IPS-NIHi11 (cell line): ENCODE data around the gene ARHGDIA.

Source experiments
- DNase-seq: peaks from one replicate; pipeline ENCODE4 v3.0.0; 2012; ENCODE audit warnings: mixed read lengths, low spot score

ARHGDIA gene

DNA sequence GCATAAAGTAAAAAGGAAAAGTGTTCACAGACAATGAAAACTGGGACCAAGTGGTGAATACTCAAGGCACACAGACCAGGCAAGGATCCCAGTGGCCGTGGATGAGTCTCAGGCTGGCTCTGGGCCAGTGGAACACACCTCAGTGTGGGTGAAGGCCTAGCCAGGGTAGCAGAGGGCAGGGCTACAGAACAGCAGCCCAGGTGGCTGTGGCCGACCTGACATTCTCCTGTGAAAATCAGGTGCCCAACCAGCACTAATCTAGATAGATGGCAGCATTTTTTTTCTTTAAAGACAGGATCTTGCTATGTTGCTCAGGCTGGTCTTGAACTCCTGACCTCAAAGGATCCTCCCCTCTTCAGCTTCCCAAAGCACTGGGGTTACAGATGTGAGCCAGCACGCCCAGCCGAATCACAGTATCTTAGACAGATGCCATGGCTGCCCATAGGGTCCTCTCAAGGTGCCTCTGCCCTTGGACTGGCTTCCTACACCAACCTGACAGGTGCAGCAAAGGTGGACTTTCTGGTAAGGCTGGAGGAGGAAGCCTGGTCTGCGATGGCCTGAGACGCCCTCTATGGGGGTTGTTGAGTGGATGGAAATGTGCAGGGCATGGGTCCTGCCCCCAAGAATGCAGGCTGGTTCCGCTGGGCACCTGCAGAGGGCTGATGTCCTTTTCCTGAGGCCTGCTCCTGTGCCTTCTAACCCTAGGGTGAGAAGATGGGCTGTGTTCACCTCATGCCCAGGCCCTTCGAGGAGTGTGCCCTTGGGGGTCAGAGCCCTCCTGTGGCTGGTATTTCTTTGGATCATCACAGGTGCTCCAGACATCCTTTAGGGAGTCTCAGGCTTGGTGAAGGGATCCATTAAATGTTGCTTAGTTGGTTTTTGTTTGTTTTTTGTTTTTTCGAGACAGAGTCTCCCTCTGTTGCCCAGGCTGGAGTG, 7.0 kb downstream of the ARHGDIA start:
- DNase-seq = no peak

DNA sequence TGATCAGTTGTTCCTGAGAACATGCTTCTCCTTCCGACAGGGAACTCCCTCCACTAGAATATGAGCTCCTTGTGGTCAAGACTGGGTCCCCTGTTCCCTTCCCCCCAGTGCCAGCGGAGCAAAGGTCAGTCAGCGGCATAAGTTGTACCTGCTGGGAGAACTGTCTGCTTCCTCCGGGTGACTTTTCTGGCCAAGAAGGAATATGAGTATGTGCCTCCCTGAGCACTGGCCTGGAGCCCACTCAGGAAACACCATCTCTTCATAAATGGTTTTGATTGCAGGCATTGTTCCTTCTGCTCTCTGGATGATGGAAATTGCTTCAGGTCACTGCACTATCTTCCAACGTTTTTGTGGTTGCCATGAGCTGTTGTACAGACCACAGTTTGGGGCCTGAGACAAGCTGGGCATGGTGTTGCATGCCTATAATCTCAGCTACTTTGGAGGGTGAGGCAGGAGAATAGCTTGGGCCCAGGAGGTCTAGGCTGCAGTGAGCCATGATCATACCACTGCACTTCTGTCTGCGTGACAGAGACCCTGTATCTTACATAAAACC, 7.9 kb downstream of the ARHGDIA start:
- no peak for DNase-seq

GRCh38 chr17:81860756-81861568, 10.2 kb downstream of the ARHGDIA start:
- DNase-seq = peak; percentile 99

GRCh38 chr17:81859906-81860755, 11.0 kb downstream of the ARHGDIA start, which contains the start of gene P4HB:
Gene P4HB, minus strand, starts transcription at chr17:81860535. Its CDS starts 64 bp downstream, at chr17:81860471.
- no peak for DNase-seq

- DNase-seq = no peak
These were observed 11.9 kb downstream of the ARHGDIA start for GRCh38 chr17:81858967-81859905.

DNA sequence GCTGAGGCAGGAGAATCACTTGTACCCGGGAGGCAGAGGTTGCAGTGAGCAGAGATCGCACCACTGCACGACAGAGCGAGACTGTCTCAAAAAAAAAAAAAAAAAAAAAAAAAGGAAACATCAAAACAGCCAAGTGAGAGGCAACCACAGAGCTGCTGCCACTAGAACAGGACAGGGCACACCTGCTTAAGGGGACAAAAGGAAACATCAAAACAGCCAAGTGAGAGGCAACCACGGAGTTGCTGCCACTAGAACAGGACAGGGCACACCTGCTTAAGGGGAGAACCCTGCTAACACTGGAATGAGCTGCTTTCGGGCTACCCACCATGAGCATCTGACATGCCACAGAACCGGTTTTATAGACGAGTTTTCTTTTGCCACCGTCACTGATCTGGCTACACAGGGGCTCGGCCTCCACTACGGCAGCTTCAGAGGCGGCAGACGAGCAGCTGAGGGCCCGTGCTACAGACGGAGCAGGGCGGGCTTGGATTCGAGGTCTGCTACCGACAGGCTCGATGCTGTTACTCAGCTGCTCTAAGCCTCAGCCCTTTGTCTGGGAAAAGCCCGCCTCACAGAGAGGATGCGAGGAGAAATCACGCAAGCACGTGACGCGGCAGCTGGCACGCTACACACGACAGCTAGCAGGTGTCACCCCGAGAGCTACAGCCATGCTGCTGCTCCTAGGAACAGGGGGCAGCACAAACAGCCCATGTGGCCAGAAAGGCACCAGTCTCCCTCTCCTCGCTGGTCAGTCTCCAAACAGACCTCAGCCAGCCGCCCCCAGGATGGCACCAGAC, 12.8 kb downstream of the ARHGDIA start:
- no peak for DNase-seq

DNA sequence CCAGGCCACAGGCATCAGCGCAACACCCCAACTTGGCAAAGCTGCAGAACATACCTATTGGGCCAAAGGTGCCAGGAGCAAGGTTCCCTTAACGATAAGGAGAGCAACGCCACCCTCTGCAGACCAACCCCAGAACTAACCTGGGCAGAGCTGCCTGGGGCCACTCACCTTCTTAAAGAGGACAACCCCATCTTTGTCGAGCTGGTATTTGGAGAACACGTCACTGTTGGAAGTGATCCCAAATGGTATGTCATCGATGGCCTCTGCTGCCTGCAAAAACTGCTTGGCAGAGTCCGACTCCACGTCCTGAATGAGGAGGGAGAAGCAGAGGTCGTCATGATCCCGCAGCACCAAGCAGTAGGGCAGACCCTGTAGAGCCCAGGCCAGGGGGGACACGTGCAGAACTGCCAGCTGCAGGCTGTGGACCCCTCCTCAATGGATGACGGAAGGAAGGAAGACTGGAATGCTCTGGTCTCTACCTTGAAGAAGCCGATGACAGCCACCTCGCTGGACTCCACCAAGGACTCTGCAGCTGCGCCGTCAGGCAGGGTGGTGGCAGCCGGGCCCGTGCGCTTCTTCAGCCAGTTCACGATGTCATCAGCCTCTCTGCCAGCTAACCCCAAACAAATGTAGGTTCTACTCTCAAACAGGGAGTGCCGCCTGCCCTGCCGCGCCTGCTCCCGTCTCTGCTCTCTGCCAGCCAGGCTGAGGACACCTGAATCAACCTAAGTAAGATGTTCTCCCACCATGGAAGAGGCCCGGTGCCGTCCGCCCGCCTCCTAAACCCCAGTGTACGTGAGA, 16.0 kb downstream of the ARHGDIA start:
- no peak for DNase-seq

GRCh38 chr17:81852237-81852636, 18.9 kb downstream of the ARHGDIA start:
- no peak for DNase-seq

- DNase-seq = no peak
These were observed 19.7 kb downstream of the ARHGDIA start for GRCh38 chr17:81851423-81851822.

- DNase-seq = no peak
These were observed 21.7 kb downstream of the ARHGDIA start for GRCh38 chr17:81849457-81849856.

DNA sequence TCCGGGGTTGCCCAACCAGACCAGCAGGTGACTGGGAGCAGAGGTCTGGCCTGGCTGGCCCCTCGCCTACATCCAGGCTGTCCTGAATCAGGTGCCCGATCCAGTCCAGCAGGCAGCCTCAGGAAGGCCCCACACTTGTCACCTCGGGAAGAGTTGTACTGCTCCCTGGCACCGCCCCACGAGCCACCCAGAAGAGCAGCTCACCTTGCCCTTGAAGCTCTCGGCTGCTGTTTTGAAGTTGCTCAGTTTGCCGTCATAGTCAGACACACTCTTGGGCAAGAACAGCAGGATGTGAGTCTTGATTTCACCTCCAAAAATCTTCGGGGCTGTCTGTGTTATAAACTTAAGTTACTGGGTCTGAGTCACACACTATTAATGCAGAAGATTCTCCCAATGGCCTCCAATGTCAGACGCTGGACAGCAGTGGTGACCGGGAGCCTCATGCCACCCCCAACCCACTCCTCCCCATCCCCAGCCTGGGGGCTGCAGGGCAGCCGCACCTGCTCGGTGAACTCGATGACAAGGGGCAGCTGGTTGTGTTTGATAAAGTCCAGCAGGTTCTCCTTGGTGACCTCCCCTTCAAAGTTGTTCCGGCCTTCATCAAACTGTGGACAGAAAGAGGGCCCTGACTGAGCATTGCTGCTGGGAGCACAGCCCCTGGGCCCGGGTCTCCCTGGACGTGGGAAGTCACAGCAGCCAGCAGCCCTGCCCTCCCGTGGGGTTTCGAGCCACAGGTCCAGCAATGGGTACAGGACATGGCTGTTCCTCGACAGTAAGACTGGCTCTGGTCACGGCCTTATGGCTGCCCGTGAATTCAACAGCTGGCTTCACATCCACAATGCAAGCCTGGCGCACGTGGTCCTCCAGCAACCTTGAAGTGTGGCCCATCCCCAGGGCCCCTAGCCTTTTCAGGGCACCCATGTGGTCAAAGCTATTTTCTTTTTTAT, 24.1 kb downstream of the ARHGDIA start:
- no peak for DNase-seq

DNA sequence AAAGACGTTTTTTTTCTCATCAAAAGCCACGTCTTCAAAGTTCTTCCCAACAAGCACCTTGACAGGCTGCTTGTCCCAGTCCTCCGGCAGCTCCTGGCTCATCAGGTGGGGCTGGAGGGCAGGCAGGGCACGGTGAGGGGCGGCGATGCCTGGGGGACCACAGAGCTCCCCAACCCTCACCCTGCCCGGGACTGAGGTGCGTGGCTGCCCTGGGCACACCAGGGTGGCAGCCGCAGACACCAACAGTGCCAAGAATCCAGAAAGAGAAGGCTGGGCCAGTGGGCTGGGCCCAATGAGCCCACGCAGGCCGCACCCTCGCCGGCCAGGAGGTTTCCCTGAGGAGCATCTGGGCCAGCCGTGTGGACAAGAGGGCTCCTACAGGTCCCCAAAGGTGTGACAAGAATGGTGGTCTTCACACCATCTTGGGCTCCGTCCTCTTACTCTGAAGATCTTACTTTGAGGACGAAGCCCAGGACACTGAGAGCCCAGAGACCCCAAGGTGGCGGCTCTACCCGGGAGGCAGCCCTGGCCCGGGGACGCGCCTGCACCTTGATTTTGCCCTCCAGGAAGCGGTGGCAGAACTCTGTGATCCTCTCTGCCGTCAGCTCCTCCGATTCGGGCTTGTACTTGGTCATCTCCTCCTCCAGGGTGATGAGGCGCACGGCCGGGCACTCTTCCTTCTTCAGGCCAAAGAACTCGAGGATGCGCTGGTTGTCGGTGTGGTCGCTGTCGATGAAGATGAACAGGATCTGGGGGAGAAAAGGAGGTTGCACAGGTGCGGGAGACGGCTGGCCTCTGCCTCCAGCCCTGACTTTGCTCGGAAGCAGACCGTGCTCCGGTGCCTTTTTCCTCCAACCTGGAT, 25.0 kb downstream of the ARHGDIA start:
- DNase-seq = no peak

DNA sequence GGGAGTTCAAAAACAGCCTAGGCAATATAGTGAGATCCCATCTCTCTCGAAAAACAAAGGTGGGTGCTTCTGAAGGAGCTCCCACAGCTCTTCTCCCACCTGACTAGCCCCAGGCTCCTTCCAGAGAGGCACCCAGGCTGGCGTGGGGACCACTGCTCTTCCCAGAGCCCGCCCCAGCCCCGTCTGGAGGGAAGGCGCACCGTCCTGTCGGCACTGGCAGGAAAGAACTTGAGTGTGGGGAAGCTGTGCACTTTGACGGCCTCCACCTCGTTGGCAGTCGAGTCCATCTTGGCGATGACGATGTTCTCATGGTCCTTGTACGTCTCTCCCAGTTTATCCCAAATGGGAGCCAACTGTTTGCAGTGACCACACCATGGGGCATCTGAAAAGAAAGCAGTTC, 25.8 kb downstream of the ARHGDIA start:
- no peak for DNase-seq

DNA sequence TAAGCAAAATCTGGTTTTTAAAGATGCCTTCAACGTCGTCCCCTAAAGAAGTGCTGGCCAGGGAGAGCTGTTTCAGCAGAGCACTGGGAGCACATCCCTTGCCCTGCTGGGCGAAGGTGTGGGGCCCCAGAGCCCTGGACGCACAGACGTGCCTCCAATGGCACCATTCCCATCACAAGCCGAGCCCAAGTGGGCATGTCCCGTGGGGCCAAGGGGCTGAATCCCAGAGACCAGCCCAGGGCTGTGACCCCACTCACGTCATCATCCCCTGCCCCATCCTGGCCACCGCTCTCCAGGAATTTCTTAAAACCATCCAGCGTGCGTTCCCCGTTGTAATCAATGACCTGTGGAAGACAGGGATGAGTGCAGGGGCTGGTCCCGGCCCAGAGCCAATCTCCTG, 26.2 kb downstream of the ARHGDIA start:
- no peak for DNase-seq

- no peak for DNase-seq
These were observed 26.7 kb downstream of the ARHGDIA start for GRCh38 chr17:81844327-81844851.

GRCh38 chr17:81843713-81844326, 27.3 kb downstream of the ARHGDIA start:
- no peak for DNase-seq
